ENCODE results near the gene HK3.

HK3 gene

GRCh38 chr5:176855598-176855997, 43.5 kb downstream of the HK3 start:
- Histone ChIP-seq H3K36me3 (no peaks in the 10 kb centered on the region), H3K27me3 (peaks cover 22 to 57% (median 35%) of the 10 kb centered on the region in 11 experiments; a peak in 19 of 22 replicates), H3K4me1 (no peaks in the 10 kb centered on the region), H3K4me3 (no peak overlapping the region), H3K9ac (no peak overlapping the region), H3K4me2 (no peak overlapping the region), H3K27ac (no peak overlapping the region), H3K9me3 (replicated peaks in 1 of 11) (no peaks in the 10 kb centered on the region), H4K20me1 (peaks cover 0 to 64% (median 12%) of the 10 kb centered on the region in 11 experiments; a peak in 11 of 22 replicates)
- no peak for TF ChIP-seq Cebpa-rat (IDR thresholded peaks at IDR 0.05)

GRCh38 chr5:176854164-176854563, 45.0 kb downstream of the HK3 start:
- Histone ChIP-seq H3K4me1 (no peaks in the 10 kb centered on the region), H3K9me3 (replicated peaks in 1 of 11) (no peaks in the 10 kb centered on the region), H3K9ac (no peak overlapping the region), H4K20me1 (peaks cover 0 to 66% (median 12%) of the 10 kb centered on the region in 11 experiments; a peak in 12 of 22 replicates), H3K4me3 (no peak overlapping the region), H3K27ac (no peak overlapping the region), H3K27me3 (peaks cover 14 to 58% (median 28%) of the 10 kb centered on the region in 11 experiments; a peak in 17 of 22 replicates), H3K4me2 (no peak overlapping the region), H3K36me3 (no peaks in the 10 kb centered on the region)
- TF ChIP-seq Cebpa-rat (IDR thresholded peaks at IDR 0.05): no peak

GRCh38 chr5:176853151-176853778, 45.9 kb downstream of the HK3 start:
- H3K27ac ChIP-seq: no peak overlapping the region
- peaks cover 13 to 62% (median 24%) of the 10 kb centered on the region in 11 experiments; a peak in 17 of 22 replicates for H3K27me3 ChIP-seq
- H3K4me3 ChIP-seq: no peak overlapping the region
- H3K4me2 ChIP-seq: no peak overlapping the region
- no peaks in the 10 kb centered on the region for H3K4me1 ChIP-seq
- H4K20me1 ChIP-seq: peaks cover 0 to 74% (median 12%) of the 10 kb centered on the region in 11 experiments; a peak in 12 of 22 replicates
- TF ChIP-seq Cebpa-rat (IDR thresholded peaks at IDR 0.05): no peak
- H3K9ac ChIP-seq: no peak overlapping the region
- no peaks in the 10 kb centered on the region for H3K36me3 ChIP-seq
- H3K9me3 ChIP-seq (replicated peaks in 1 of 11): no peaks in the 10 kb centered on the region

- Histone ChIP-seq H3K9ac (no peak overlapping the region), H3K4me1 (no peaks in the 10 kb centered on the region), H3K36me3 (no peaks in the 10 kb centered on the region), H3K9me3 (replicated peaks in 1 of 11) (no peaks in the 10 kb centered on the region), H3K27me3 (peaks cover 3 to 54% (median 15%) of the 10 kb centered on the region in 11 experiments; a peak in 14 of 22 replicates), H3K27ac (no peak overlapping the region), H3K4me3 (no peak overlapping the region), H3K4me2 (no peak overlapping the region), H4K20me1 (peaks cover 0 to 75% (median 12%) of the 10 kb centered on the region in 11 experiments; a peak in 12 of 22 replicates)
- no peak for TF ChIP-seq Cebpa-rat (IDR thresholded peaks at IDR 0.05)
These were observed 47.1 kb downstream of the HK3 start for GRCh38 chr5:176851871-176852658.

- H3K4me1 ChIP-seq: peaks cover 0 to 4% (median 0%) of the 10 kb centered on the region in 10 experiments; a peak in 1 of 20 replicates
- no peaks in the 10 kb centered on the region for H3K9me3 ChIP-seq (replicated peaks in 1 of 11)
- no peak overlapping the region for H3K9ac ChIP-seq
- no peaks in the 10 kb centered on the region for H3K36me3 ChIP-seq
- no peak overlapping the region for H3K27ac ChIP-seq
- TF ChIP-seq Cebpa-rat (IDR thresholded peaks at IDR 0.05): no peak
- no peak overlapping the region for H3K4me2 ChIP-seq
- H3K27me3 ChIP-seq: peaks cover 0 to 54% (median 16%) of the 10 kb centered on the region in 11 experiments; a peak in 11 of 22 replicates
- no peak overlapping the region for H3K4me3 ChIP-seq
- H4K20me1 ChIP-seq: peaks cover 0 to 81% (median 12%) of the 10 kb centered on the region in 11 experiments; a peak in 12 of 22 replicates
These were observed 47.8 kb downstream of the HK3 start for GRCh38 chr5:176851380-176851779.

- no peak overlapping the region for H3K27ac ChIP-seq
- H3K4me1 ChIP-seq: peaks cover 0 to 7% (median under 1%) of the 10 kb centered on the region in 10 experiments; a peak in 10 of 20 replicates
- H3K9ac ChIP-seq: no peak overlapping the region
- TF ChIP-seq Cebpa-rat (IDR thresholded peaks at IDR 0.05): no peak
- H3K4me3 ChIP-seq: no peak overlapping the region
- H3K36me3 ChIP-seq: no peaks in the 10 kb centered on the region
- no peak overlapping the region for H3K4me2 ChIP-seq
- peaks cover 0 to 81% (median 12%) of the 10 kb centered on the region in 11 experiments; a peak in 12 of 22 replicates for H4K20me1 ChIP-seq
- H3K27me3 ChIP-seq: peaks cover 0 to 50% (median 14%) of the 10 kb centered on the region in 11 experiments; a peak in 11 of 22 replicates
- H3K9me3 ChIP-seq (replicated peaks in 1 of 11): no peaks in the 10 kb centered on the region
These were observed 48.5 kb downstream of the HK3 start for GRCh38 chr5:176850371-176851245.

GRCh38 chr5:176849611-176850227, 49.4 kb downstream of the HK3 start:
- Histone ChIP-seq H3K9ac (no peak overlapping the region), H3K27me3 (peaks cover 0 to 43% (median 13%) of the 10 kb centered on the region in 11 experiments; a peak in 11 of 22 replicates), H3K36me3 (no peaks in the 10 kb centered on the region), H3K9me3 (replicated peaks in 1 of 11) (no peaks in the 10 kb centered on the region), H4K20me1 (peaks cover 0 to 81% (median 17%) of the 10 kb centered on the region in 11 experiments; a peak in 12 of 22 replicates), H3K4me2 (no peak overlapping the region), H3K27ac (no peak overlapping the region), H3K4me3 (no peak overlapping the region), H3K4me1 (peaks cover 8 to 16% (median 10%) of the 10 kb centered on the region in 10 experiments)
- no peak for TF ChIP-seq Cebpa-rat (IDR thresholded peaks at IDR 0.05)

- peaks cover 0 to 81% (median 18%) of the 10 kb centered on the region in 11 experiments; a peak in 12 of 22 replicates for H4K20me1 ChIP-seq
- H3K4me2 ChIP-seq: no peak overlapping the region
- no peaks in the 10 kb centered on the region for H3K9me3 ChIP-seq (replicated peaks in 1 of 11)
- H3K36me3 ChIP-seq: no peaks in the 10 kb centered on the region
- H3K27me3 ChIP-seq: peaks cover 0 to 52% (median 13%) of the 10 kb centered on the region in 11 experiments; a peak in 11 of 22 replicates
- no peak overlapping the region for H3K4me3 ChIP-seq
- H3K27ac ChIP-seq: no peak overlapping the region
- TF ChIP-seq Cebpa-rat (IDR thresholded peaks at IDR 0.05): no peak
- H3K9ac ChIP-seq: no peak overlapping the region
- H3K4me1 ChIP-seq: peaks cover 15 to 26% (median 20%) of the 10 kb centered on the region in 10 experiments
These were observed 50.5 kb downstream of the HK3 start for GRCh38 chr5:176848651-176849050.

Data from BLaER1 treated with 17β-estradiol and CSF1 and Interleukin-3, amounts not matched to agents 10 nM and 100 nM (cell line).